PFSK-1 (cell line): Measurements from ENCODE around the gene DRICH1.

Experiments used
- FOXP2 ChIP-seq: optimal IDR thresholded peaks from 2 replicates; pipeline ENCODE3; 2011; ENCODE audit warnings: borderline replicate concordance, control low read depth, inconsistent platforms; ENCODE audit not compliant: insufficient read depth; ENCODE audit errors: extremely low read length, extremely low read depth
- POLR2AphosphoS5 ChIP-seq: IDR thresholded peaks from 2 replicates; pipeline ENCODE4 v1.6.1; 2012; ENCODE audit warnings: low read depth, mild to moderate bottlenecking, control low read depth, low read length, moderate library complexity
- SIN3A ChIP-seq: IDR thresholded peaks from 2 replicates; pipeline ENCODE4 v1.6.1; 2012; ENCODE audit warnings: mild to moderate bottlenecking, low read length, moderate library complexity, borderline replicate concordance; ENCODE audit not compliant: insufficient read depth
- TAF1 ChIP-seq: IDR thresholded peaks from 2 replicates; pipeline ENCODE4 v1.6.1; 2012; ENCODE audit warnings: low read length, control low read depth, borderline replicate concordance; ENCODE audit not compliant: insufficient read depth
- TF ChIP-seq, protein P1 (sequence below), 2 experiments: IDR thresholded peaks; 2 replicates each; pipeline versions ENCODE4 v1.6.1 to v1.8.0; 2011 to 2012; ENCODE audit warnings: low read depth in 2 of 2, low read length in 2 of 2, control low read depth in 1 of 2, inconsistent platforms in 1 of 2, mild to moderate bottlenecking in 1 of 2, moderate library complexity in 1 of 2; ENCODE audit not compliant: insufficient read depth in 1 of 2

The DRICH1 gene

DNA sequence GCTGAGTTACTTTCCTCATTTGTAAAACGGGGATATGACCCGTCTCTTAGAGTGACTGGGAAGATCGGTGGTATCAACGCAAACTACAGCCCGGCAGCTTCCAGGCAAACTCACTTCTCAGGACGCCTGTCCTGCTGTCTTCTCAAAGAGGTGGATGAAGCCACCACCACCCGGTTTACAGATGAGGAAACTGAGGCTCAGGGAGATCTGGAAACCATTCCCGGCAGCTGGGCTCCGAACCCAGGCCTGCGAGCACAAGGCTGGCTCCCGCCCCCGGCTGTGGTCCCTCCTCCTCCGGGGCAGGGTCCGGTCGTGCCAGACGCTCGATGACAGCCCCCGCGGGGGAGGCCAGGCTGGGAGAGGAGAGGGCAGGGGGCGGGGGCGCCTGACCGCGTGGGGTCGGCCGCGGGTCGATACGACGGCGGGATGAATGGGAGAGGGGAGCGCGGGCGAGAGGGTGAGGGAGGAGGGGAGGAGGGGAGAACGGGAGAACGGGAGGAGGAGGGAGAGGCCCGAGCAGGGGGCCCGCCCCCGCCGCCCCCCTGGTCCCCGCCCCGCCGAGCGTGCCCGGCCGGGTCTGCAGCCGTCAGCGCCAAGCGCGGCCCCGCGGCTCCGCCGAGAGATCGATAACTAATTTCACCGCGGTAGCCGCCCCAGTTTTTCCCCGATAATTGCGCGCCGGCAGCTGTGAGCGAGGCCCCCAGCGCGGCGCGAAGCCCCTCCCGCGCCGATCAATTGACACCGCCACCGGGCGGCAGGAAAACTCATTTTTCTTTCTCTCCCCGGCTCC, 66.0 kb downstream of the DRICH1 start:
- TF ChIP-seq SIN3A (no peak), TAF1 (no peak), FOXP2 (no peak), POLR2AphosphoS5 (no peak)
- TF ChIP-seq, protein P1, sequence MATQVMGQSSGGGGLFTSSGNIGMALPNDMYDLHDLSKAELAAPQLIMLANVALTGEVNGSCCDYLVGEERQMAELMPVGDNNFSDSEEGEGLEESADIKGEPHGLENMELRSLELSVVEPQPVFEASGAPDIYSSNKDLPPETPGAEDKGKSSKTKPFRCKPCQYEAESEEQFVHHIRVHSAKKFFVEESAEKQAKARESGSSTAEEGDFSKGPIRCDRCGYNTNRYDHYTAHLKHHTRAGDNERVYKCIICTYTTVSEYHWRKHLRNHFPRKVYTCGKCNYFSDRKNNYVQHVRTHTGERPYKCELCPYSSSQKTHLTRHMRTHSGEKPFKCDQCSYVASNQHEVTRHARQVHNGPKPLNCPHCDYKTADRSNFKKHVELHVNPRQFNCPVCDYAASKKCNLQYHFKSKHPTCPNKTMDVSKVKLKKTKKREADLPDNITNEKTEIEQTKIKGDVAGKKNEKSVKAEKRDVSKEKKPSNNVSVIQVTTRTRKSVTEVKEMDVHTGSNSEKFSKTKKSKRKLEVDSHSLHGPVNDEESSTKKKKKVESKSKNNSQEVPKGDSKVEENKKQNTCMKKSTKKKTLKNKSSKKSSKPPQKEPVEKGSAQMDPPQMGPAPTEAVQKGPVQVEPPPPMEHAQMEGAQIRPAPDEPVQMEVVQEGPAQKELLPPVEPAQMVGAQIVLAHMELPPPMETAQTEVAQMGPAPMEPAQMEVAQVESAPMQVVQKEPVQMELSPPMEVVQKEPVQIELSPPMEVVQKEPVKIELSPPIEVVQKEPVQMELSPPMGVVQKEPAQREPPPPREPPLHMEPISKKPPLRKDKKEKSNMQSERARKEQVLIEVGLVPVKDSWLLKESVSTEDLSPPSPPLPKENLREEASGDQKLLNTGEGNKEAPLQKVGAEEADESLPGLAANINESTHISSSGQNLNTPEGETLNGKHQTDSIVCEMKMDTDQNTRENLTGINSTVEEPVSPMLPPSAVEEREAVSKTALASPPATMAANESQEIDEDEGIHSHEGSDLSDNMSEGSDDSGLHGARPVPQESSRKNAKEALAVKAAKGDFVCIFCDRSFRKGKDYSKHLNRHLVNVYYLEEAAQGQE (IDR thresholded peaks at IDR 0.05; ENCODE audit: insufficient read depth in 1 of 2, low read depth in 2 of 2, low read length in 2 of 2), result no peak

DNA sequence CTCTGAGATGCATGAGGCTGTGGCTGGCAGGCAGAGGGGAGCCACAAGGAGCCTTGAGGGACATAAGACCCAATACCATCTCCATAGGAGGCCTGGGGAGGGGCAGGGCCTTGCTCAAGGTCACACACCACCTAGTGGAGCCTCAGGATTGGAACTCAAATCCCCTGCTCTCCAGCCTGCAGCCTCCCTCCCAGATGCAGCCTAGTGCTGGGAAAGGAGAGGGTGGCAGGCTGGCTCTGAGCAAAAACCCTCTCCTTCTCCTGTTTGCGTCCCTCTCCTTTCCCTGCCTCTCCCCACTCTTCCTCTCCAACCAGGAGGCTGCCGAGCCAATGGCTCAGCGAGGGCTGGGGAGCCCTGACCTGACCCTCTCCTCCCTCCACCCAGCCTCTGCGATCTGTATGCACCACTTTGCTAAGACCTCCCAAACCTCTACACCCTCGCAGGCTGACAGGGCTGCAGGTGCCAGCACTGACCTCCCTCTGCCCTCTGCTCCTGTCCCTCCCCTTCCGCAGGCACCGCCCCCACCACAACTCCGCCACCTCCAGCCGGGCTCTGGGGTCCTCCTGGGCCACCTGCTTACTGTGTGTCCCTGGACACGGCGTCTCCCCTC, 66.7 kb downstream of the DRICH1 start:
- TF ChIP-seq, protein P1 (IDR thresholded peaks at IDR 0.05; ENCODE audit: insufficient read depth in 1 of 2, low read depth in 2 of 2, low read length in 2 of 2), result no peak
- no peak for TF ChIP-seq TAF1
- no peak for TF ChIP-seq POLR2AphosphoS5
- no peak for TF ChIP-seq SIN3A
- TF ChIP-seq FOXP2, result no peak

DNA sequence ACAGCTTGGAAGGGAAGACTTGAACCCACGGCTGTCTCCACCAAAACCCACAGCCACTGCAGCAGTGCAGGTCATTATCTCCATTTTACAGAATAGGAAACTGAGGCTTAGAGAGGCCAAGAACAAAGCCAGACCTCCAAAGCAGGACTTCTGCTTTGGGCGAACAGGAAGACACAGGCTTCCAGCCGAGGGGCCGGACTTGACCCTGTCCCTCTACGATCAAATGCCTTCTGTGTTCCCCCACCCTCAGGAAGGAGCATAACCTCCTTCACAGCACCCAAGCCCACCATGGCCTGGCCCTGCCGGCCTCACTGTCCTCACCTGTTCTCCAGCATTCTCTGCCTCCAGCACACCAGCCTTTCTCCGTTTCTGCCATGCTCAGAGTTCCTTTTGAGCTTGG, 67.8 kb downstream of the DRICH1 start:
- TF ChIP-seq TAF1 (no peak), SIN3A (no peak)
- TF ChIP-seq, protein P1 (IDR thresholded peaks at IDR 0.05; ENCODE audit: insufficient read depth in 1 of 2, low read depth in 2 of 2, low read length in 2 of 2), result no peak

DNA sequence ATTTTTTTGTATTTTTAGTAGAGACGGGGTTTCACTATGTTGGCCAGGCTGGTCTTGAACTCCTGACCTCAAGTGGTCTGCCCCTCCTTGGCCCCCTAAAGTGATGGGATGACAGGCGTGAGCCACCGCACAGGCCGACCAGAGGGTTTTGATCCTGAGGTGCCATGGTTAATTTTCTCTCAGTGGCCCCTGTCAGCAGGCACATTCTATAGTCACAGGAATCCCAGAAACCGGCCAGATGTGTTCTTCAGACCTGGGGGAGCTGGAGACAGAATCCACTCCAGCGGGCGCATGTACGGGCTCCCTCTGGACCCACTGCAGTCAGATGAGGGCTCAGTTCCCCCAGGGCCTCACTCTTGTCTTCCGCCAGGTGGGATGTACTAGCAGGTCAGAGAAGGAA, 69.0 kb downstream of the DRICH1 start:
- TF ChIP-seq SIN3A, result no peak
- TF ChIP-seq TAF1, result no peak
- TF ChIP-seq, protein P1 (IDR thresholded peaks at IDR 0.05; ENCODE audit: insufficient read depth in 1 of 2, low read depth in 2 of 2, low read length in 2 of 2), result no peak
